22Rv1 (cell line): ENCODE results near the gene HCFC1.

Experiments
- H3K27ac ChIP-seq: fragments of 450-650 bp; 2 replicates; pipeline ENCODE4 v1.5.1; 2017
- ZFX ChIP-seq: fragments of 450-650 bp; IDR thresholded peaks from 2 replicates; pipeline ENCODE4 v1.6.1; 2017; ENCODE audit warnings: antibody characterized with exemption, borderline replicate concordance
- TF ChIP-seq, protein P1 (sequence below): fragments of 450-650 bp; IDR thresholded peaks from 2 replicates; pipeline ENCODE4 v1.5.1; 2017; ENCODE audit warnings: mild to moderate bottlenecking

HCFC1 gene

GRCh38 chrX:153970357-153971123, 1.1 kb downstream of the HCFC1 start:
- TF ChIP-seq, protein P1, sequence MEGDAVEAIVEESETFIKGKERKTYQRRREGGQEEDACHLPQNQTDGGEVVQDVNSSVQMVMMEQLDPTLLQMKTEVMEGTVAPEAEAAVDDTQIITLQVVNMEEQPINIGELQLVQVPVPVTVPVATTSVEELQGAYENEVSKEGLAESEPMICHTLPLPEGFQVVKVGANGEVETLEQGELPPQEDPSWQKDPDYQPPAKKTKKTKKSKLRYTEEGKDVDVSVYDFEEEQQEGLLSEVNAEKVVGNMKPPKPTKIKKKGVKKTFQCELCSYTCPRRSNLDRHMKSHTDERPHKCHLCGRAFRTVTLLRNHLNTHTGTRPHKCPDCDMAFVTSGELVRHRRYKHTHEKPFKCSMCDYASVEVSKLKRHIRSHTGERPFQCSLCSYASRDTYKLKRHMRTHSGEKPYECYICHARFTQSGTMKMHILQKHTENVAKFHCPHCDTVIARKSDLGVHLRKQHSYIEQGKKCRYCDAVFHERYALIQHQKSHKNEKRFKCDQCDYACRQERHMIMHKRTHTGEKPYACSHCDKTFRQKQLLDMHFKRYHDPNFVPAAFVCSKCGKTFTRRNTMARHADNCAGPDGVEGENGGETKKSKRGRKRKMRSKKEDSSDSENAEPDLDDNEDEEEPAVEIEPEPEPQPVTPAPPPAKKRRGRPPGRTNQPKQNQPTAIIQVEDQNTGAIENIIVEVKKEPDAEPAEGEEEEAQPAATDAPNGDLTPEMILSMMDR: no peak
- no peak for TF ChIP-seq ZFX
- H3K27ac ChIP-seq: peak overlapping the region; percentile 97

- peak overlapping the region; percentile 97 for H3K27ac ChIP-seq
- TF ChIP-seq ZFX: no peak
- TF ChIP-seq, protein P1: no peak
These were observed 1.7 kb downstream of the HCFC1 start for GRCh38 chrX:153969904-153970356.

GRCh38 chrX:153969125-153969903, 2.3 kb downstream of the HCFC1 start:
- H3K27ac ChIP-seq: no peak overlapping the region
- TF ChIP-seq, protein P1: no peak
- no peak for TF ChIP-seq ZFX

DNA sequence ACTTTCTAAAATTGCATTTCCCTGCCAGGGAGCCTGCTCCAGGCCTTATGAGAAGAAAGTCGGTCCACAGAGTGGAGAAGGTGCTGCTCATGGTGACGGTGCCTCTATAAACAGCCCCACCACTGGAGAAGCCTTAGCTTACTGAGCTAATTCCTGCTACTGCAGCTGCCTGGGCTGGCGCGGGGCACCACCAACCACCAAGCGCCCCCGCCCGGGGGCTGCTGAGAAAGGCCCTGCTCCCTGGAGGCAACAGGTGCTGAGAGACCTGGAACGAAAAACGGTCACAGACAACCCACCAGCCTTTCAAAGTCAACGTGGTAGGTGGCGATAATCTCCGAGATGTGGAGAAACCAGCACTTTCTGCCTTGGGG, 2.9 kb downstream of the HCFC1 start:
- H3K27ac ChIP-seq: no peak overlapping the region
- TF ChIP-seq, protein P1: no peak
- TF ChIP-seq ZFX: no peak

DNA sequence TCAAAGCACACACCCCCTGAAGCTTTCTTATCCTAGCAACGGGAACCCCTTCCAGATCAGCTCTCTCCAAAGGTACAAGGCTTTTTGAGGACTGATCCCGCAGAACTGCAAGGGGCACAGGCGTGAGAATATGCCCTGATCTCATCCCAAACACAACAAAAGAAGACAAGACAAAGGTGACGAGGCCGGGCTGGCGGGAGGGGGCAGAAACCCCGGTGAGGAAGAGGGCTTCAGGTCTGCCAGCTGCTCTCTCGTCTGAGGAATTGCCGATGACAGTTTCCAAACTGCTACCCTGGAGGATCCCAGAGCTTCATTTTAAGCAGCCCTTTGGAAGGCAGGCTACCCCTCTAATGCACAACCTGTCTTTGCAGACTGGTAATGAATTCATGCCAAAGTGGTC, 3.4 kb downstream of the HCFC1 start:
- no peak for TF ChIP-seq ZFX
- TF ChIP-seq, protein P1: no peak
- H3K27ac ChIP-seq: no peak overlapping the region

GRCh38 chrX:153967536-153968224, 3.9 kb downstream of the HCFC1 start:
- no peak for TF ChIP-seq ZFX
- TF ChIP-seq, protein P1: no peak
- no peak overlapping the region for H3K27ac ChIP-seq
